NCI-H2171 (cell line): ENCODE data around the gene TFF1.
A peak's percentile ranks its signal among the peaks of the same experiment; 100 is the strongest.

ENCODE experiments used
- DNase-seq: peaks from one replicate; lab custom pipeline; 2025; lab: John Stamatoyannopoulos, UW

TFF1 gene

DNA sequence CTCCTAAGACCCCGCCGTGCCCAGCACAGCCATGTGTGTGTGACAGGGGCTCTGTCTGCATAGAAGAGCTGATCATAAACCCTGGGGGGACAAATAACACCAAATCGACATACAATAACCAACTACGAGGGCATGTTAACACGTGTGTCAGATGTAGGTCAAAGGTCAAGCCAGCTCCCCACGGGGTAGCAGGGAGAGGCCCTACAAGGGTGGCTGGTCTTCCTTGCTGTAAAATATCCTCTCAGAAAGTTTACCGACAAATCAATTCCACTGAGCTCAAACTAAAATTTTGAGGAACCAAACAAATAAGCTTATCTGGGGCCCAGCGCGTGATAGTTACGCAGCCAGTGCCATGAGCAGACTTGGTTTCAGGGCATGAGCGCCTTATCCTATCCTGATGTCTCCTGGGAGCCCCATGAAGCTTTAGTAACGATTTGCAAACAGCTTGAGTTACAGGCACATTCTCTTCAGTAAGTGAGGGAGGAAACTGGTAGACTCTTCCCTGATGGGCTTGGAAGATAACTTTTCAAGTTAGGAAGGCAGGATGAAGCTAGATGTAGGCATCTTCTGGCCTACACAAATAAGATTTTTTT, 32.2 kb upstream of the TFF1 start:
- peak; percentile 83 for DNase-seq

DNA sequence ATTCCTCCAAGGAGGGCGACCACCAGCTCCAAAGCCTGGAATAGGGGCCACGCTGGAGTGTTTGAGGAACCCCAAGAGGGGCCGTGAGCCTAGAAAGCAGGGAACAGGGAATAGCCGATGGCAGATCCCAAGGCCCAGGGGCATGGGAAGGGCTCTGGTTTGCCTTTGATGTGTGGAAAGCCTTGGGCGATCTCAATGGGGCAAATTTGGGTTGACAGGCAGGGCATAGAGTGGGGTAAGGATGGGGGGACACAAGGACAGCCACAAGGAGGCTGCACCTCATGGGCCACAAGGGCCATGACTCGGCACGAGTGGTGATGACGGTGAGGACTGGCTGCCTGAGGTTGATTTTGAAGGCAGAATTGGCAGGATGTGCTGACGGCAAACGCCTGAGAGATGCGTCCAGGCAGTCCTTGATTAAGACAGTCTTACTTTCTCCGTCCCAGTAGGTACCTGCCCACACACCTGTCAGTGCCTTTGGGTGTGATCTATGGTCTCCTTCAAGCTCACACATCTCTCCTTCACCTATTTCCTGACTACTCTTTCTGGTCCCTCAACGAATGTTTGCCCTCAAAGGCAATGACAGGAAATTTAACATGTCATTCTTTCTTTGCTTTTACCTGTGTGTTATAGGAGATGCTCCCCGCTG, 31.5 kb upstream of the TFF1 start:
- DNase-seq: no peak

DNA sequence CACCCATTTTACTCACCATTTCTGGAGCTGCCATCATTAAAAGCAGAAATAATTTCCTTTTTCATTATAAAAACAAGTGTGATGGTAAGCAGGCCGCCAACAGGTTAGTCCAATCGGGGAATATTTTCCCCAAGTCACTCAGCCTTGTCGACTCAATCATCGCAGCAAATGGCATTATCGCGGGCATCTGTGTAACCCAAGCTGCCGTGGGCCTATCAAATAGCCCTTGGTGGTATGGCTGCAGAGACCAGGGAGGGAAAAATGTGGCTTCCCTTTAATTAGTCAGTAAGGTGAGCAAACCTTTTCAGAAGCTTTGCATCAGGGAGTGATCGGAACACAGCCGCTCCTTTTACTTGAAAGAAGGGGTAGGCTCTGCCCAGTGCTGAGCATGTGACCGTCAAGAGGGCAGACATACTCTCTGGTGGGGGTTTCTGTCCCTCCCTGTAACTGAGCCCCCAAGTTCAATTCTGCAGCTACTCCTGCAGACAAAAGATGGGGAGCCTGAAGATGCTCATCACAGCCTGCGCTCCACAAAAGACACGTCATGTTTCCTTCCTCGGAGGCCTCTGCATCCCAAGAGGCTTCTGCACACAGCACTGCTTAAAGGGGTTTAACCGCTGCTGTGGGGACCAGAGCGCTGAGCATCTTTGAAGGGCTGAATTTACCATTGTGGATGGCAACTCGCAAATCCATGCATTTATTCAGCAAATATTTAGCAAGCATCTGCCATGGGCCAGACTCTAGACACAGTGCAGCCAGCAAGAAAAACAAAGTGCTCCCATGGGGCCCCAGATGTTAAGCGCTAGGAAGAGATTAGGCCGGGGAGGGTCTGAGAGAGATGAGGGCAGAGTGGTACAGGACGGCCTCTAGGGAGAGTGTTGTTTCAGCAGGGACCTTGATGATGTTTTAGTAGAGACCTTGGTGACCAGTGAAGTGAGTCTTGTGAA, 30.7 kb upstream of the TFF1 start:
- peak; percentile 65 for DNase-seq

DNA sequence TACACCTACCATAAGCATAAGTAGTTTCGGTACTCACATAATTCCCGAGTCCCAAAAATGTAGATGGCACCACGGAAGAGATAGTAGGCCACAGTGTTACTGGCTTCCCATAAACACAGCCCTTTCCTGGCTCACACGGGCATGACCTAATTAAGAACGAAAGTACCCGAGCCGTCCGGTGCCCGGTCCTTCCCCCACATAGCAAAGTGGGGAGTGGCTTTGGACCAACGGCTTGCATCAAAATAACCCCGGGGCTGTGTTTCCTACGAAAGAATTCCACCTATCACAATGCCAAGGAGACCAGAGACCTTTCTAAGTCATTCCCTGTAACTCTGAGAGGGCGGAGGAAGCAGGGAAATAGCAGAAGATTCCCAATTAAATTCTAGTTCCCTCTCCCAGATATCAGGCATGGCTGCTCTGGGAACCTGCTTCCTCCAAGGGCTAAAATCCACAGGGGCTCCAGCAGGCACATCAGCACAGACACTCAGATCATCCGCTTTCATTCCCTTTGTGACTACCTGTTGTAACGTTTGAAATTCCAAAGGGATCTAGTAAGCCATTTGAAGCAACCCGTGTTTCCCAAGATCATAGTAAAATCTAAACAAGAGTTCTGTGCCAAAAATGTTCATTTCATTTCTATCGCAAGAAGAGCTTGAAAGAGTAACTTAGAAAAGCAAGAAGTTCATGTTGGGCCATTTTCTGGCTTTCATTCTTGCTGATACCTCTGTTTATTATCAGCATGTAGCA, 29.7 kb upstream of the TFF1 start, which contains the start of gene TMPRSS3:
TSS of gene TMPRSS3 (minus strand) at position 148 of the 747 bp plus-strand sequence. CDS start 635 bp downstream, outside the sequence.
- DNase-seq: no peak

DNA sequence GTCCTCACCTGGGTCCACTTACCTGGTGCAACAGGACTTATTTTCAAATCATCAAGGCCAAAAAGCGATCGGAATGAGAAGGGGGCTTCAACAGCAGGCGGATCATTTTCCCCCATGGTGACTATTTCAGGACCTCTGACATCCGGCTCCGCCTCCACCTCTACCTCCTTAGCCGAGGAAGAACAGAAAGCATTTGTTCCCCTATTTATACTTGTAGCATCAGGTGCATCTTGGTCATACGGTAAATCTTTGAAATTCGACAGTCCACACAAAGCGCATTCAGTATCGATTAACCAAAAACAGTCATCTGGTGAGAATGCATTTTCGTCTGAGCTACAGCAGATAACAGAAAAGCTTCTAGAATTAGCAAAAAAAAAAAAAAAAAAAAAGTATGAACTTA, 29.0 kb upstream of the TFF1 start:
- no peak for DNase-seq

DNA sequence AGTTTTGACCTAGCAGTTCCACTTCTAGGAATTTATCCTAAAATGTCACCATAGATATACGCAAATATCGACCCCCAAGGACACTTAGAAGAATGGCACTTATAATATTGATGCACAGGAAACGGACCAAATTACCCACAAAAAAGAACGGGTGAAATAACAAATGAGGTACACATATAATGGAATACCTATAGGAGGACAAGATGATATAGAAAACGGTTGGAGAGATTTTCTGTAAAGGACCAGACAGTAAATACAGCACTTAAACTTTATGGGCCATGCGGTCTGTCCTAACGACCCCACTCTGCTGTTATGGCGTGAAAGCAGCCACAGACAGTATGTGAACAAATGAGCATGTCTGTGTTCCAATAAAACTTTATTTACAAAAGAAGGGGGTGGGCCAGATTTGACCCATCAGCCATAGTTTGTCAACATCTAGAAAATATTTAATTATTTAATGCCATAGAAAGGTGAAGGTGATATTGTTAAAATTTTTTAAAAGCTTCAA, 27.2 kb upstream of the TFF1 start:
- no peak for DNase-seq

DNA sequence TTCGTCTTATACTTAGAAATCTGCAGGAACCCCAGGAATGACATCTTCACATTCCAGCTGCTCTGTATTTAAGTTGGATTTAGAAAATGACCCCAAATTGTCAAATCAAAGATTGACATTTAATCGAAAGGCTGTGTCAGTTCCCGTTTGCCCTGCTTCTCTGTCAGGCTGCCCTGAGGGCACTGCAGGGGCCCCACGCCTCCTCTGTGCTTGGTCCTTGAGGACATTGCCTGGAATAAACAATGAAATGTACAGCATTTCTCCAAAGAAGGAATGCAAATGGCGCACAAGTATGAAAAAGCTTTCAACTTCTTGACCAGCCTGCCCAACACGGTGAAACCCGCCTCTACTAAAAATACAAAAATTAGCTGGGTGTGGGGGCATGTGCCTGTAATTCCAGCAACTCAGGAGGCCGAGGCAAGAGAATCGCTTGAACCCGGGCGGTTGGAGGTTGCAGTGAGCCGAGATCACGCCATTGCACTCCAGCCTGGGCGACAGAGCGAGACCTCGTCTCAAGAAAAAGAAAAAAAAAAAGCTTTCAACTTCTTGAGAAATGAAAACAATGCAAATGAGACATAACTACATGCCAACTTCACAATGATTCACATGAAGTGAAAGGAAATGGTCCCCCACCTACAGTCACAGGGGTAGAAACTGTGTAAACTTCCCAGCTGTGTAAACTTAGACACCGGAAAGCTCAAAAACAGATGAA, 26.6 kb upstream of the TFF1 start:
- no peak for DNase-seq

DNA sequence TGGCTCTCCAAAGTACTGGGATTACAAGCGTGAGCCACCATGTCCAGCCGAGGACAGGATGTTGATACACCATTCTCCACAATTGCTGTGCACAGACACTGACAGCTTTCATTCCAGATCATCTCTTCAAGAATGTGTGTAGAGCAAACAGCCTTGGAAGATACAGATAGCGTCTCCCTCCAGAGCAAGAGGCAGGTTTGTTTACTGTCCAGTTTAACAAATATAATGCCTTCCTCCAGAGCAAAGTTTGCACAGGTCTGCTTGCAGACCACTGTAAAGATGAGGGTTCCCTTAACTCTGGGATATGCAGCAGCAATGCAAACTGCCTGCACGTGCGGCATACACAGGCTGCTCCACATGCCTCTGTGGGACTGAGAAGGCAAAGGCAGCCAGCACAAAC, 25.0 kb upstream of the TFF1 start:
- no peak for DNase-seq

DNA sequence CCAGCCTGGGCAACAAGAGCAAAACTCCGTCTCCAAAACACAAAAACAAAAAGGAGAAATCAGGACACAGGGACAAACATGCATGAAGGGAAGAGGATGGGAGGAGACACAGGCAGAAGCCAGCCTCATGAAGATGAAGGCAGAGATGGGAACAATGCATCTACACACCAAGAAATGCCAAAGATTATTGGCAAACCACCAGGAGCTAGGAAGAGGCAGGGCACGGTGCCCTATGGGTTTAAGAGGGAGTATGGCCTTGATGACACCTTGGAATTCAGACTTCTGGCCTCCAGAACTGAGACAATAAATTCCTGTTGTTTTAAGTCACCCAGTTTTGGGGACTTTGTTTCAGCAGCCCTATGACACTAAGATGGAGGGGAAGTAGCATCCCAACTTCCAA, 24.4 kb upstream of the TFF1 start:
- no peak for DNase-seq

DNA sequence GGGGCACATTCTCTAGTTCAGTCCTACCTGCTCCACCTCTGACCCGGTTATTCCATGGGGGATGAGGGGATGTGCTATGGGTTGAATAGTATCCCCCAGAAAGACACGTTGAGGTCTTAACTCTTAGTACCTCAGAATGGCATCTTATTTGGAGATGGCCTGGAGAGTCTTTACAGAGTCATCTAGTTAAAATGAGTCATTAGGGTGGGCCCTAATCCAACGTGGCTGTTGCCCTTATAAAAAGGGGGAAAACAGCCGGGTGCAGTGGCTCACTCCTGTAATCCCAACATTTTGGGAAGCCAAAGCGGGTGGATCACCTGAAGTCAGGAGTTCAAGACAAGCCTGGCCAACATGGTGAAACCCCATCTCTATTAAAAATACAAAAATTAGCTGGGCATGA, 23.9 kb upstream of the TFF1 start:
- no peak for DNase-seq

DNA sequence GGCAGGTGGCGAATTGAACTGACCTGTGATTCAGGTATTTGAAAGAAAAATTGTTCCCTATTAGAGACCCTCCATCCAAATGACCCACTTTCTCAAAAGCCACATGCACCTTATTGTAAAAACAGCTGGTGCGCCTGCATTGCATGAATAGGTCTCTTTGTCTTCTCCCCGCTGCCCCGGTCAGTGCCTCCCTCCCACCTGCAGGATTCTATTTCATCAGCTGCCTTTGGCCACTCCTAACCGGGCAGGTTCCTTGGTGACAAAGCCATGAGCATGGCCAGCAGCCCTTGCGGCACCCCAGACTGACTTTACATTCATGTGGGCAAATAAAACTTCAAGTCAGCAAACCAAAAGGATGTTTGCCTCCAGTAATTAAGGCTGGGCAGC, 23.1 kb upstream of the TFF1 start:
- no peak for DNase-seq

DNA sequence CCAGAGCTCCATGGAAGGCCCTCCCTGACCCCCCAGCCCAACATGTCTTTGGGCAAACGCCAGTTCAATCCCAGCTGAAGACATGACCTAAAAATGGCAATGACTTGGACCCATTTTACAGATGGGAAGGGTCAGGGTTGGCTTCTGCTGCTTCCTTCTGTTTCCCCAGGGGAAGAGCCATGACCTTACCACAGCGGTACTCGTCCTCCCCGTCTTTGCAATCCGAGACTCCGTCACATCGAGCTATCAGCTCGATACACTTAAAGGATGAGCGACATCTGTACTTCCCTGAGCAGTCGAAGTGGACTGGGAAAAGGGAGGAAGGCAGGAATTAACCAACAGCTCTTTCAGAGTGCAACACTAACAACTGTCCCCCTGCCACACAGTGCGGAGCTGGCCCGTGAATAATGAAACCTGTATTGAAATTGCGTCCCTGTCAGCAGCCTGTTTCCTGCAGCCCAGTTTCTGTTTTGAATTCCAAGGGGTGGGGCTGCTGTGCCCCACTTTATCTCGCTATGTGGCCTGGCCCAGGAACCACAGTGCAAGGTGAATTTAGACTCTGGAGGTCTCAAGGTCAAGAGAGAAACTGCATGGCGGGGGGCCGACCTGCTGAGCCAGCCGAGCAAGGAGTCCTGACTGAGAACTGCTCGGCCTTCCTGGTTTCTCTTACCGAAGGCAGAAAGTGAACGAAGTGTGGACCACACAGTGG, 22.6 kb upstream of the TFF1 start:
- no peak for DNase-seq

DNA sequence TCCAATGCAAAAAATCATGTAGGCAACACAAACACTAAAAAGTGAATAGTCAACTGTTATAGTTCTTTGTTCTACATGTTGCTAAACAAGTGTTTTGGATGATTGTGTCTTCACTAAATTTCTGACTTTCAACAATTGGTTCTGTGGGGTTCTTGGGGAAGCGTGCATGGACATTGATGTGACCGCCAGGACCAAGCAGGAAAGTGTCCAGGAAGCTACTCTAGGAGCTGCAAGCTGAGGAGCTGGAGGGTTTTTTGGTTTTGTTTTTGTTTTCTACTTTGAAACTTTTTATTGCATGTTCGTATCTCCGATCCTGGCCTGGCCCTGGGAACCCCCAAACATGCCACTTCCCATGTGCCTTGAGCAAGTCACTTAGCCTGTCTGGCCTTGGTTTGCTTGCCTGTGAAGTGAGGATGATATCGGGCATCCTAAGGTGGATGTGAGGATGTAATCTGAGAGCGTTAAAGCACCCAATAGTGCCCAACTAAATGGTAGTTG, 21.6 kb upstream of the TFF1 start:
- no peak for DNase-seq

DNA sequence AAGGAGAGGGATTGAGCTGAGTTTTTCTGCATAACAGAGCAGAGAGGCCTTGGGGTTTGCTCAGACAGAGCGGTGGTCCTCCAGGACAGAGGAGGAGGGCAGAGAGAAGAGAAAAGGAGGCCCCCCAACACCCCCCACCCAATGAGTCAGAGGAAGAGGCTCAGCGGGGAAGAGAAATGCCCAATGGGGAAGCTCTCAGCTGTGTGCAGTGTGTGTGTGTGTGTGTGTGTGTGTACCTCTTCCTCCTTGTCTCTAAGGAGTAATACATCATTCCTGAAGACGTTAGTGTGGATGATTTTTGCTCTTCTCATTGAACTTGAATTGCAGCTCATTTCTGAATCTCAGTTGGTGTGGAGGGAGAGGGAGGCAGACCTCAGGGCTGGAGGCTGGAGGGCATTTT, 20.8 kb upstream of the TFF1 start:
- no peak for DNase-seq

DNA sequence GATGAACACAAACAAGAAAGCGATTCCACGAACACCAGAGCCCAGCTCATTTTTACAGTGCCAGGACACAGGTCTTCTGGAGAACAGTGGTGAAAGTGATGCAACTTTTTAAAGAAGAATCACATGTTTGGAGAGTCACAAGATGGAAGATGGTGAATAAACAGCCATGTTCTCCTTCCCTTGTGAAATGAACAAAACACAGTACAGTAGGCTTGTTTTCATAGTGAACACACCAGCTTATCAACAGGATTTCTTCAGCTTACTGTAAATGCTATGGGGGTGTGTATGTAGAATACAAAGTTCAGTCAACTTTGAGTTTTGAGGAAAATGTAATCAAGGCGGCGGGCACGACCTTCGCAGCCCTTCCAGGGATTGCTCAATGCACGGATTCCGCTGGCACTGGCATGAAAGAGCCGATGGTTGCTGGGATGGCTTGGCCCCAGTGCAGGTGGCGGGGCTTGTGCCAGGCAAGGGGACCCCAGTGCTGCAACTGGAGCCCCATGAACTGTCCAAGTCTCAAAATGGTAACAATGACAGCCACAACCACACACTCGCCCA, 19.8 kb upstream of the TFF1 start:
- DNase-seq: no peak

DNA sequence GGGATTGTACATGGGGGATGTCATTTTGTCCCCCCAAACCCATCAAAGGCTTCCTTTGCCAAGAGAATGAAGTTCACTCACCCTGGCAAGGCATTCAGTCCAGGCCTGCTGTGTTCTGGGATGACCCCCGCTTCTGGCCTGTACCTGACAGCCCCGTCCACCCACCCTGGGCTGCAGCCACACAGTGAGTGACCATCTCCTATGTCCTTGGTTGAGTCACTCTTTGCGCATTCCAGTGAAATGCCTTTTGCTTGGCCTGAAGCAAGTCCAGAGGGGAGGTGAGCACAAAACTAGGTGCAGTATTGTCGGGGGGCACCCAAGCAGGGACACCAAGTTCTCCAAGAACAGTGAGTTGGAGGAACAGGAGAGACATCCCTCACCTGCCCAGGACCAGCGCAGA, 19.3 kb upstream of the TFF1 start:
- no peak for DNase-seq

DNA sequence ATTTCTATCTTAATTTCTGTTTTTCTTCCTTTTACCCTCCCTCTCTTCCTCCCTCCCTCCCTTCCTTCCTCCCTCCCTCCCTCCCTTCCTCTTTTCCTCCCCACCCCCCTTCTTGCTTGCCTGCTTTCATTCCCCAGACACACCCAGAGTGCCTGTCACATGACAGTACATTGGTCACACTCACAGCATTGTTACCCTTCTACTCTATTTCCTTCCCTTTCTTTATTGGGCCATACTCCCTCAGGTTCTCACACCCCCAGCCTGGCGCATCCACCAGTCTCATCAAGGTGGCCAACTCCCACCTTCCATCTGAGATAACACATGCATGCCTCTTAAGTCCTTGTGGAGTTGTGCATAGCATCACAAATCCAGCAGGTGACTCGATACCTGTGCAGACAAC, 18.7 kb upstream of the TFF1 start:
- DNase-seq: no peak

DNA sequence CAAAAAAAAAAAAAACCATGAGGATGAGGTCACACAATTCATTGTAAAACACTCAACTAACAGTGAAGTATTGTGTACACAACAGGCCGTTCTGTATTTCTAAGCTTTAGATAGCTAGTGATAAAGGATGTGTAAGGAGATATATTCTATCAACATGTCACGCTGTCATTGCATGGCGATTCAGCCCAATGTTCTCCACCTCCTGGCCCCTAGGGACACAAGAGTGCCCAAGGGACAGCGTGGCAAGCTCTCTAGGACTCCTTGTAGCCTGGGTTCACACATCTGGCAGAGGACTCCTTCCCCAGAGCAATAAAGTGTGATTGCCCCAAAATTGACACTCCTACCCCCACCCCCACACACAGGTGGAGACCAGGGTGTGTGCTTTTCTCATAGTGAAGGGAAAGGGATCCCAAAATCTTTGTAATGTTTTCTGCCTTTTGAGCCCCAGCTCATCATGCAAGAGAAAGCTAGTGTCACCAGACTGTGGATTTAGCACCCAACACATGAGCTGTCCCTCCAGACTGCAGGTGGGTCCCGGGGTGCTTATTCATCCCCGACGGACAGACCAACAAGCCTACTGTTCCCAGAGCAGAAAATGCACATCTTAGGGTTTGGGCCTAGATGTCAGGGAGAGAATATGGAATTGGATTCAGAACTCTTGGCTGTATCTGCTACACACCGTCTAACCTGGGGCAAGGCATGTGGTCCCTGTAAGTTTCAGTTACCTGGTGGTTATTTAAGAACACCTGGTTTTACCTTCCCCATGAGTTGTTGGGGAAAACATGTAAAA, 18.0 kb upstream of the TFF1 start:
- DNase-seq: no peak

DNA sequence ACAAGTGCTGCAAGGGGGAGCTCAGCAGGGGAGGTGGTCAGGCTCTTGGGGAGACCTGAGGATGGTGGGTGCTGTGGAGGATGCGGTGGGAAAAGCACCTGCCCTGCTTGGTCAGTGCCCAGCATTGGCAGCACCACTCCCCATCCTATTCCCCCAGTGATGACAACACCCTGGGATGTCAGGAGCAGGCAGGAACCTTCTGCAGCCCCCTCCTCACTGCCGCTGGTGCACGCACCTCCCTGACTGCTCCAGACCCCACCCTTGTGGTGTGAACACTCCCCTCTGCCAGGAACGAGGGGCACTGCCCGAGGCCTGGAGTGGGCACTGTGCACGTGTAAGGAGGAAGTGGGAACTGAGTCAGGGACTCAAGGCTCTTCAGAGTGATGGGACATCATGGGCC, 17.0 kb upstream of the TFF1 start:
- DNase-seq: no peak

DNA sequence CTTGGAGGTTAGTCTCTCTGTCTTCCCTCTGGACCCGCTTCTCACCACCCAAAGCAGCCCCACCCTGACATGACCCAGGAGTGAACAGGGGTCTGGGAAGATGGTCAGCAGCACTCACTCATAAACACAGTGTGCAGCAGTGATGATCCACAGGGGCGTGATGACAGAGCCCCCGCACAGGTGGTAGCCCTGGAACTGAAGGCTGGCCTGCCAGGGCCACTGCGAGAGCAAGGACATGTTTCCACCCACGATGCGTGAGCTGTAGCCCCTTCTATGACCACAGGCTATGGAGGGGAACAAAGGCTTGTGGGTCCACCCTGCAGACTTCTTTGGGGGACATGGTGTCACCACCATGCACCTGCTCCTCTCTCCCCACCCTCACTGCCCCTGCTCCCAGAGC, 16.6 kb upstream of the TFF1 start:
- DNase-seq: no peak
